ENCODE data around the gene EPHA3.

EPHA3 gene

DNA sequence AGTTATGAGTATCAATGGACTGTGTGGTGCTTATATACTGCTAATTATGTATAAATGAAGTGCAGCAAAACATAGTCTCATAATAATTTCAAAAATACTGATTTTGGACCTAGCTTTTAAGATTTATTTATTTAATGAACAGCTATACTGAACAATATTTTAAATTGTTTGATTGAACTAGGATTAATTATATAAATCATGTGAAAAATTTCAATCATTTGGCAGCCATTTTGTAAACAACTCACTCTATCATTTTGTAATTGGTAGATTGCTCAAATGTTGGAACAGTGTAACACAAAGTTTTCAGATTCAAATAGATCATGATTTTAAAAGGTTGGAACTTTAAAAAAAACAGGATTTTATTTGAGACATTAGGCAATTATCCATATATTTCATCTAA lies 47.0 kb downstream of the EPHA3 start:
- DNase-seq (ENCODE audit: low read depth): no peak

DNA sequence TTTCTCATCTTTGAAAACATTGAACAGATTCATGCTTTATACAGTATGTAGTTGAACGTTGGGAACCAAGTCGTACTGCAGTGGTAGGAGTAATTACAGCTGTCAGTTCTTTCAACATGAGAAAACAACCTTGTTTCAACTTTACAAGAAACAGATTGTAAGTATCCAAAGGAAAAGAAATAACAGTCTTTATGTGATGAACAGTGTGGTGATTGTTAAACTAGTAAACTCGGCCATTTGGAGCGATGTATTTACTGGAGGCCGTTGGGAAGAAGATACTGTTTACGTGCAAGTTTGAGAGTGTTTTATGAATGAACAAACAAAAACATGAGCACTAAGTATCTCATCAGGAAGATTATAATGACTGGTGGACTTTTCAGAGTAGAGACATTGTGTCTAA lies 48.4 kb downstream of the EPHA3 start:
- no peak for DNase-seq (ENCODE audit: low read depth)

GRCh38 chr3:89157575-89157974 lies 50.2 kb downstream of the EPHA3 start:
- no peak for DNase-seq (ENCODE audit: low read depth)

DNA sequence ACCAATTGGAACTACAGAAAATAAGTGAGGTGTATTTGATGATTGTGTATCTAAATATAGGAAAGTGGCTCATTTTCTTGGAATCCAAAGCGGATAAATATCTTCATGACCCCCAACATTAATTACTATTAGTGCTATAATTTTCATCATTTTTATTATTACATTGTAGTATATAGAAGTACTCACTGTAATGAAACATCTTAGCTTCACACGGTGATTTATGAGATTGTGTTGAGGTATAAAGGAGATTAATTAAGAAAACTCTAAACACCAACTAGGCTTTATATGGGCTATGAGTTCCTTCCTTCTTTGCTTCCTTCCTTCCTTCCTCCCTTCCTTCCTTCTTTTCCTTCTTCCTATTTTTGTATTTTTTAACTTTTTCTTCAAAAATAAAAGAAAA lies 52.2 kb downstream of the EPHA3 start:
- DNase-seq (ENCODE audit: low read depth): no peak

GRCh38 chr3:89164774-89165173 lies 57.4 kb downstream of the EPHA3 start:
- DNase-seq (ENCODE audit: low read depth): no peak

DNA sequence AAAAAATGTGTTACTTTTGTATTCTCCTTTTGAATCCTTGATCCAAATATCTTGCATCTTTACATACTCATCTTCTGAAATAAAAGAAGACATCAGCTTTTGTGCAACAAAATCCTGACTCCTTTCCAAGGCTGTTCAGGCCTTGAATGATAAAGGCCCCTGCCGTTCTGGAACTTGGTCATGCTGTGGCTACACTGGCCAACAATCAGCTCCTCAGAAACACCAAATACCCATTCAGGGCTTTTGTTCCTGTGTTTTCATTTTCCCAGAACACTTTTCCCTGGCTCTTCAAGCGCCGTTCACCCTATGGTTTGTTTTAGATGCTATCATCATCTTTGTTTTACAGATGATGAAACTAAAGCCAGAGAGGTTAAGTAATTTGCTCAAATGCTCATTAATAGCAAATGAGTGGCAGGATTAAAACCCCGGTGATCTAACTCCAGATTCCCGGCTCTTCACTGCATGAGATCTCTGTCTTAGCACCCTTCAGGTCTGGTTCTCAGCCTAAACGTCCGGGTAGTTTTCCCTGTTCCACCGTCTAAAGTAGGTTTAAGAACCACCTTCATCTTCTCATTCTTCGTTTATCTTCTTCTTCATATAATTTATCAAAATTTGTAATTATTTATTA lies 58.3 kb downstream of the EPHA3 start:
- DNase-seq (ENCODE audit: low read depth): no peak

GRCh38 chr3:89171687-89172545 lies 64.5 kb downstream of the EPHA3 start:
- no peak for DNase-seq (ENCODE audit: low read depth)

DNA sequence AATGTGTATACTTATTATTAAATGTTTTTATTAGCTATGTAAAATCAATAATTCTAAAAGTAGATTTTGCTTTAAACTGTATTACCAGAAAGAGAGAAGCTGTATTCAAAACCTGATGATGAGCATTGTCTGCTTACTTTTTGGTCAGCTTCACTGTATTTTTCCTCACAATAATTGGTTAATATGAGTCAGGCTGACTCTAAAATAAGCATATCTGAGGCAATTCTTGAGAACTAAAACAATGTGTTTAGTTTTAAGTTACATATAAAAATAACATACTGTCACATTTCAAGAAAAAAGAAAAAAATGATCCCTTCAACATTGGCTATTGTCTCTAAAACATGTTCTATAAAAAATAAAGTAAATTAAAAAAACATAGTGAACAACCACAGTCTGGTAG lies 66.1 kb downstream of the EPHA3 start:
- no peak for DNase-seq (ENCODE audit: low read depth)

DNA sequence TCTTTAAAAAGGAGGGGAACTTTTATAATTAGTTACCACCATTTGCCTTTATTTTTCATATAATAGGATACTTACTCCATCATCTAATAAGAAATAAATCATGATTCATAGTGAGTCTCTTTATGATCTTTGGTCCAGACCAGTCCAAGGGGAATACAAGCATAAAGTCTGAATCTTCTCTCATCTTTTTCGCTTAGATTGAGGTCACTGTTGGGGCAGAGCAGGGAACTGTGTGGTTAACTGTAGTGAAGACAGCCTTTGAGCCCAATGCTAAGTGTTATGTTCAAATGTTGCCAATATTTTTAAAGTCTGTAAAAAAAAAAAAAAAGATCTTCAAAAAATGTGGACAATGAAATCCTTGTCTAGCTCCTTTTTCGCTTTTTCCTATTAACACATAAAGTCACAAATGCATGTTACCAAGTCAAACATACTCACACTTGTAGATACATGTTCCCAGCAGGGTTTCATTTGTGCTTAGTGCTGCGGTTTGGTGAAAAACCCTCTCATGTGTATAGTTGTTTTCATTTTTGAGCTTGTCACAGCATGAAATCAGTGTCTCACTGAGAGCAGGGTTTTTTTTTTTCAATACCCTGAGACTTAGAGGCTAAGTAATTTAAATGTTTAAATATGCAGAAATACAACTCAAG lies 72.1 kb downstream of the EPHA3 start:
- DNase-seq (ENCODE audit: low read depth): no peak

- DNase-seq (ENCODE audit: low read depth): no peak
Measured at GRCh38 chr3:89180334-89180733, 72.9 kb downstream of the EPHA3 start.

DNA sequence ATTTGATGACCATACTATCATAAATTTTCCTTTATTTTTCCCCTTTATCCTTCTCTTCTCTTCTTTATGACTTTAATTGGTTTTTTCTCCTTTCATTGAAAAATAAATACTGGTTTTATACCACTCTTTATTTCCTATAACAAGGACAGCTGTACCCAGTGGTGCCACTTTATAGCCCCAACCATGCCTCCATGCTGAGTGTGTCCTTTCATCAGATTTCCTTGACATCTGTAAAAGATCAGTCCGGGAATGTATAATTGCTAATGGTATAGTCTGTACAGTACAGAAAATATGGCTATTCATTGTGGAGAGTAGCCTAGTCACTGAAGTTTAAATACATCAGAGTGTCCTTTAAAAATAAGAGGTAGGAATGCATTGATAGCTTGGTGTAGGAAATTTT lies 74.6 kb downstream of the EPHA3 start:
- DNase-seq (ENCODE audit: low read depth): no peak

GRCh38 chr3:89184151-89184995 lies 77.0 kb downstream of the EPHA3 start:
- no peak for DNase-seq (ENCODE audit: low read depth)

DNA sequence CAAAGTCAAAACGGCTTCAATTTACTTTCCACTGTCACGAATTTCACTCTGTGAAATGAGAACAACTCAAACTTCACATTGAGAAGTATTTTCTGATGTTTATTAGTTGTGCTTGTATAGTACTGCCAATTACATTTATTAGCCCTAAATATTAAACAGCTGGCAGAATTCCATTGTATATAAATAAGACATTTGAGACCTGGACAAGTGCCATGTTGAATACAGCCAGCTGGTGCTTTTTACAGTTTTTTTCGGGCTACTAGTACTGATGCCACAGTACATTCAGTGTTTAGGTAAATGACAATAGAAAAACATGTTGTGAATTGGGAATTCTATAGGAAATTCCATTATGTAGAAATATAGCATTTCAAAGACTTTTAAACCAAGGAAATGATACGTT lies 79.0 kb downstream of the EPHA3 start:
- DNase-seq (ENCODE audit: low read depth): no peak

DNA sequence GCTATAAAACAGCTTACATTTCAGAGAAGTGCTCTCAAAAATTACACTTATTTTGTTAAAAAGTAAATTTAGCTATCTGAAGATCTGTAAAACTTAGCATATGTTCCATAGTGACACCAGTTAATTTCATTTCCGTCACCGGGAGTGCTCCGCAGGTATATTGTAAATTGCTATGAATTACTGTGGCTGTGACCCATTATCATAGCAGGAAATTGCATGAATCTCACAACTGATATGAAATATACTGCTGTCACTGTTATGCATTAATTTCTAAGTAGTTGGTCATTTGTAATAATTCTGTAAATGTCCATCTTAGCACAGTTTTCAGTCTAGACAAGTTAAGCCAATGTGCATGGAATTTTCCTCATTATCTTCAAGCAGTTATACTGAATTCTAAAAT lies 91.2 kb downstream of the EPHA3 start:
- DNase-seq (ENCODE audit: low read depth): no peak

GRCh38 chr3:89212619-89213018 lies 105.2 kb downstream of the EPHA3 start:
- no peak for DNase-seq (ENCODE audit: low read depth)

DNA sequence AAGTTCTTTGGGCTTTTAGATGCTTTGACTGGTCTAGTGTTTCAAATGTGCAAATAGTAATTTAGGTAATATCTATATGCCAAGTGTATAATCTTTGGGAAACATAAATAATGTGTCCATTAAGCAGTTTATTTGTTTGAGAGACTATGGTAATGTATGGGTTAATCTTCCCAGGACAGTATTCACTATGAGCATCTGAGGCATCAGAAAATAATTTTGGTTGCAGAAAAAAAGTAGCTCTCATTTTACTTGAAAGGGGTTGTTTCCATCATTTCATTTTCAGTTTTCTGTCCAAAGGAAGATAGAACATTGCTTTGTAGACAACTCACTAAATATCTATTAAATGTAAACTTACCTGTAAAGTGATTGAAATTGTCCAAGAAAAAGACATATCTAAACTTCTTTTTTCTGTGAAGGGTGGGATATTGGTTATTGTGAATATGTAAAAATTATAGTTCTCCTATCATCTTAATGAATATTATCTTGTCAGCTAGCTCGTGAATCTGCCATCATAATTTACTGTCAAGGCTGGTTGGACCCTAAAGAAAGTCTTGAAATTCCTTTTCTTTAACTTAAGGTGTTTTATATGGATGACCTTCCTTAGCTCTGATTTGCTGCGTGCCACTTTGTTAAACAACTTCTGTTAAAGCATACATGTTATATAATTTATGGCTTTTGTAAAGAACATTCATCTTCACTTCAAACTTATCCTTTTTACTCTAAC lies 108.8 kb downstream of the EPHA3 start:
- DNase-seq (ENCODE audit: low read depth): no peak

- no peak for DNase-seq (ENCODE audit: low read depth)
Measured at GRCh38 chr3:89217148-89217685, 109.8 kb downstream of the EPHA3 start.

DNA sequence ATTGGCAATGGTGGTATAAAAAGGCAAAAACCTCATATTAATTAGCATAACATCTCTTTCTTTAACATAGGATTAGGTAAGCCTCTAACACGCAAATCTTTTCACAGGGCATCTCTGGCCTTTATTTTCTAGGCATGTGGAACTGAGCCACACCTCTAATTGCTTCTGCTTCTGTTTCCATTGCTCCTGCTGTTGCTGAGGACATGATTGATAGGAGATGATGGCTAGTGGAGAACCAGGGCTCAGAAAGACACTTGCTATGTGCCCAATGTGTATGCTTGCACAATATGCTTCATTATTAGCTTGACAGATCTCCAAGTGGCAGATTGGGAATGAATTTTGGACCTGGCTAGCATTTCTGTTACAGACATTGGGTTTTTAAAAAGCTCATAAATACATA lies 114.5 kb downstream of the EPHA3 start:
- DNase-seq (ENCODE audit: low read depth): no peak

GRCh38 chr3:89223188-89223587 lies 115.8 kb downstream of the EPHA3 start:
- DNase-seq (ENCODE audit: low read depth): no peak

- no peak for DNase-seq (ENCODE audit: low read depth)
Measured at GRCh38 chr3:89227218-89227617, 119.8 kb downstream of the EPHA3 start.

DNA sequence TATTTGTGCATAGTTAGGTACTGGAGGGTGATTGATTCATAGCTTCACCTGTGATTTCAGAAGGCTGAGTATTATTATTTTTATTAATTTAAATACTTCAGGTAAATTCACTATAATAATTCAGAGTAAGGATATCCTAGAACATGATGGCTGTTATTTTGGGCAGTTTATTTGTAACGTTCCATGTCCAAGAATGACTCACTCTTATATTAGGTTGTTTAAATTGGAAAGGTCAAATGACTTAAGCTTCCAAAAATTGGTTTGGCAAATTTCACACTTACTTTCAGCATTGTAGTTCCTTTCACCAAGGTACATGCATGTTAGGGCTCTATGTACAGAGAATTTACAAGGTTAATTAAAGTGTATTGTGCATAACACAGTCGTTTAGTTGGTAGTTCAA lies 120.2 kb downstream of the EPHA3 start:
- no peak for DNase-seq (ENCODE audit: low read depth)

Measured in stimulated activated CD8-positive, alpha-beta memory T cell treated with anti-CD3 and anti-CD28 coated beads, Interleukin-12 subunit alpha, Interleukin-12 subunit beta, amount 100 ng/mL, for 4 hours (primary cell).